NCI-H1417 treated with DMSO at 0.1 percent for 48 hours (cell line): ENCODE data around the gene HTT.

Source experiments
- DNase-seq: peaks from one replicate; lab custom pipeline; 2025; lab: John Stamatoyannopoulos, UW

The HTT gene

DNA sequence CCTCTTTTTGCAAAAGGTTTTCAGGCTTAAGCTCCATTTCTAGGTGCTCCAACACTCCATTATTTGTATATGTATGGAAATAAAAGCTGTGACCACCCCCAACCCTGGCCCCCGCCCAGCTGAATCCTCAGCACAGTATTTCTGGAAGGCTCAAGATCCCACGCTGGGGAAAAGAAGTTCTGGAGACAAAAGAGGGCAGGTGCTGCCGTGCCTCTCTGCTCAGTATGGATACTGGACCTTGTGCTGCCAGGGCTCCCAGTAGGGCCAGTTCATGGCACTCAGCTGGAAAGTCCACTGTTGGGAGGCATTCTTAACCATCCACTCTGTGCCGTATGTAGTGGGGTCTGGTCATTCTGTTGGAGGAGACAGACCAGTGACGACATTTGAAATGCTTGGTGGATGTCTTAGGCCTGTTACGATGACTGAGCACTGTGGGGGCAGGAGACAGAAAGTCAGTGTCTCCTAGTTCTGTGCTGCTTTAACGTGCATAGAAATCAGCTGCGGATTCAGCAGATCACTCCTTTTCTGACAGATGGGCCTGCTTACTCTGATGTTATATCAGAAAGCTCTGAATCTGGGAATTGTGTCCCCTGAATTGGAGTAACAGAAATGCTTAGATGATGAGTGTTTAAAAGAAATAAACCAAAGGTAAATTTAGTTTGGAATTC lies 126.1 kb downstream of the HTT start:
- DNase-seq = no peak

DNA sequence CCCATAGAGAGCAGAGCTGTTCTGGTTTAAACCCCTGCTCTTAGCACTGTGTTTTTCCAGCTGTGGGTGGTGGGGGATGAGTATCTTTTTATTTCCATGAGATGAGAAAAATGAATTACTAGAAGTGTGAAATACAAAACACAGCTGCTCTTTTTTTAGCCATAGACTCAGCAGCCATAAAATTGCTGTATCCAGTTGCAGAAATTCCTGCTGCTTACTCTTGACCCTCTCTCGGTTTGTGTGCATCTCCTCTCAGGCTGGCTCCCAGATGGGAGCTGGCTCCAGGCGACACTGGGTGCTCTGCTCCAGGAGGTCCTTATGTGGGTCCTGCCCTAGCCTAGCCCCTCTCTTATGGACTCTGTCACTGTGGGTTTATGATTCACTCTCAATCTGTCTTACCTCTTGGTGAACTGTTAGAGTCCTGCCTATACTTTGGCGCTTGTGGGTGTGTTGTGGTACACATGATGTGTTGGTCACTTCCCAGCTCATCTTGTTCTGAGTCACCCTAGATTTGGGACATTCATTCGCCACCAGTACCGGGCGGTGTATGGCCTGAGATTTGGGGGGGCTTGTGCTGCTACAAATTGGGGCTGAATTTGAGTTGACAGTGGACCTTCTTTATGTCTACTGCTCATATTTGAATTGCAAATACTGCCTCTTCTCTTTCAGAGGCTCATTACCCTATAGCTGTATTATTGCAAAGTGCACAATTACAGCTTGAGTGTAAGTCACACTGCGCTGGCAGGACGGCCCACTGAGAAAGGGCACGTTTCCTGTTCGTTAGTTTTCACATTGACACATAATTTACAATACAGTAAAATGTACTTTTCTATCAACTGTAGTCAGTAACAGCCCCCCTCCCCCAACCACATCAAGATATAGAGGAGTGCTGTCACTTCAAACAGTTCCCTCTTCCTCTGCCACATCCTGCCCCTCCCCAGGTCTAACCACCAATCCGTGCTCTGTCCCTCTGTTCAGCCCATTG lies 127.5 kb downstream of the HTT start:
- DNase-seq = no peak

DNA sequence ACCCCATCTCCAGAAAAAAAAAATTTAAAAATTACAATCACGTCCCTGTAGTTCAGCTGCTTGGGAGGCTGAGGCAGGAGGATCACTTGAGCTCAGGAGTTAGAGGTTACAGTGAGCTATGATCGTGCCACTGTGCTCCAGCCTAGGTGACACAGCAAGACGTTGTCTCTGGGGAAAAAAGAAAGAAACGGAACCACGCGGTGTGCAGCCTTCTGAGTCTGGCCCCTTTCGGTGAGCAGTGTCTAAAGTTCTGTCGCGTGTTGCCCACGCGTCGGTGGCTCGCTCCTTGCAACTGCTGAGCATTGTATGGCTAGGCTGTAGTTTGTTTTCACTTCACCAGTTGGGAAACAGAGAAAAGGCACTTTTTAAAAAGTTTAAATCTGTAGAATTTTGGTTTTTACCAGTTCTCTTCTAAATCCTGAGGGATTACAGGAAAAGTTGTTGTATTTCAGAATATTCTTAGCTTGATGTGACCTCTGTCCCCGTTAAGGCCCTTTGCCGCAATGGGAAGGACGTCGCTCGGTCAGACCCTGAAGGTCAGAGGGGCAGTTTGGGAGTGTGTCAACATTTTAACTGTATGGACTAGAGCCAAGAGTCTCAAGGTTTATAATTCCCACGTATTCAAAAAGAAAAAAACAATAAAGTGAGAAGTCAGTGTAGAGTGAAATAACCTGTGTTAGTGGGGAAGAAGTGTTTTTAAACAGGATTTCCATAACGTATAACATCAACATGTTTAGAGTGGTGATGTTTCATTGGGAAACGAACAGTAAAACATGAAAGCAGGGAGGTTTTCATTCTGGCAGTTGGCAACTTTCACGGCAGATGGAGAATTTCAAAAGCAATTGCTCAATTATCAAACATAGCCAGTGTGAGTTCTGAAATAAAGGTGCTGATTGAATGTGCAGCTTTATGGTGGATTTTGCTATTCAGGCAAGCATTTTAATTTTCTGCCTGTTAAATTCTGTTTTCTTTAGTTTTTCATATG lies 128.6 kb downstream of the HTT start:
- DNase-seq = no peak

DNA sequence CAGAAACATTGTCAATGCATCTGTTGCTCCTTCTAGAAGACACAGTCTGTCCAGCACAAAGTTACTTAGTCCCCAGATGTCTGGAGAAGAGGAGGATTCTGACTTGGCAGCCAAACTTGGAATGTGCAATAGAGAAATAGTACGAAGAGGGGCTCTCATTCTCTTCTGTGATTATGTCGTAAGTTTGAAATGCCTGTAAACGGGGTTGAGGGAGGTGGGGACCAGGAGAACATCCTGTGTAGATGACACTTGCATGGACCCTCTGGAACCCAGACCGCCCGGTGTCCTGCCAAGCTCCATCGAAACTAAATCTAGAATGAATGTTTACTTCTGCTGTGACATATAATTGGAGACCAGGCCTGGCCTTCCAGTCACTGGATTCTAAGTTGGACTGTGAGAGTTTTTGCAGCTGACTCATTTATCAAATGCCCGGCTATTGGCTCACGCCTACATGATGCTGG lies 129.5 kb downstream of the HTT start:
- DNase-seq = no peak

DNA sequence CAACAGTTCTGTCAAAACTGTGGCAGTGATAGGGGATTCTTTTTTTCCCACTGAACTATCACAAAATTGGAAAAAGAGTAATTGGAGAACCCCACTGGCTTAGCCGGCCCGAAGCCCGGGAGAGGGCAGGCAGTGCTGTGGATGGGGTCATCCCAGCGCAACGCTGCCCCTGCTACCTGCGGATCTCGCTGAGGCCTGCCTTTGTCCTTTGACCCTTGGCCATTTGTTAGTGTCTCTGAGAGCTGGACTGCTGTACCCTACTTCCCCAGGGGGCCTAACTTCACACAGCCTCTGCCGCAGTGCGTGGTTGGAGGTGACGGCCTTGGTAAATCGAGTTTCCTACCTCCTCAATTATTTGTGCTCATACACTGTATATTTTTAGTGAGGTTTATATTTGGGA lies 131.5 kb downstream of the HTT start:
- no peak for DNase-seq

DNA sequence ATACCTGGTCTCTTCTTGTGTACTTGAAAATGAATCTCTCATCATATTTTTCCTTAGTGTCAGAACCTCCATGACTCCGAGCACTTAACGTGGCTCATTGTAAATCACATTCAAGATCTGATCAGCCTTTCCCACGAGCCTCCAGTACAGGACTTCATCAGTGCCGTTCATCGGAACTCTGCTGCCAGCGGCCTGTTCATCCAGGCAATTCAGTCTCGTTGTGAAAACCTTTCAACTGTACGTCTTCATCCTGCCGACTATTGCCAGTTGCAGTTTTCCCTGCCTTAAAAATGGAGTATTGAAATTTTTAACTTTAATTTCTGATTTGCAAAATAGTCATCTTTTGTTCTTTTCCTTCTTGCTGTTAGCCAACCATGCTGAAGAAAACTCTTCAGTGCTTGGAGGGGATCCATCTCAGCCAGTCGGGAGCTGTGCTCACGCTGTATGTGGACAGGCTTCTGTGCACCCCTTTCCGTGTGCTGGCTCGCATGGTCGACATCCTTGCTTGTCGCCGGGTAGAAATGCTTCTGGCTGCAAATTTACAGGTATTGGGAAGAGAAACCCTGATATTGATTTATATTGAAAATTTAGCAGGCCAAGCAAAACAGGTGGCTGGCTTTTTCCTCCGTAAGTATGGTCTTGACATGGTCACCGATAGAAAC lies 132.1 kb downstream of the HTT start:
- no peak for DNase-seq

DNA sequence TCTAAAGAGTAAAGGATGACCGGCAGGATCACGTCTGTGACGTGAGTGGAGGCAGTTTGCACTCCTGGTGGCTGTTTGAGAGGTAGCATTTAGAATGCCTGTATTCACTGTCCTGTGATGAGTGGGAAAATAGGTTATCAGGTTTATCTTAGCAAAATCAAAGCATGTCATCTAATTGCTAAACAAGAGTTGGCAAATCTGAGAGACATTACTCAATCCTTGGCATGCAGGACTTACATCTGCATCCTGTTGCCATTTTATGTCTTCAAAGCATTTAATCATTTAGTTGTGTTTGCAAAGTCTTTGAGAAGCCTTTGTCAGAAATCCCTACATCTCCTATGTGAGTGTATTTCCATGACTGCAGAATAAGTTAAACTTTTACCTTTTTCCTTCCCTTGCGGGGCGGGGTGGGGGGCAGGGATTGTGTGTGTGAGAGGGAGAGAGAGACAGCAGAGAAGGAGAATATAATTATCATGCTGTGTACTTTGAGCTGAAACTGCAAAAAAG lies 133.1 kb downstream of the HTT start:
- no peak for DNase-seq

DNA sequence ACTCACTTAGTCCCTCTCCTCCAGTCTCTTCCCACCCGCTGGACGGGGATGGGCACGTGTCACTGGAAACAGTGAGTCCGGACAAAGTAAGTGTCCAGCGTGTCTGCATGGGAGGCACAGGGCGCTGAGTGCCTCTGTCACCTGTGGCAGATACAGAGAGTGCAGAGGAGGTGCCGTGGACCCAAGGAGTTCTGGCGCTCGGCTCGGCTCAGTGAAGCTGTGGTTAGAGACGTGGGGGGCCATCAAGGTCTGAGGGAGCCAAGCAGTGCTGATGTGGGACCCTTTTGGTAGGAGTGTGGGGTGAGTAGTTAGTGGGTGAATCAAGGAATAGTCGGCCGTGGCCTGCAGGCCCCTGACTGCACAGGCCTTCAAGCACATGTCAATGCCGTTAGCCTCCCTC lies 134.3 kb downstream of the HTT start:
- no peak for DNase-seq

DNA sequence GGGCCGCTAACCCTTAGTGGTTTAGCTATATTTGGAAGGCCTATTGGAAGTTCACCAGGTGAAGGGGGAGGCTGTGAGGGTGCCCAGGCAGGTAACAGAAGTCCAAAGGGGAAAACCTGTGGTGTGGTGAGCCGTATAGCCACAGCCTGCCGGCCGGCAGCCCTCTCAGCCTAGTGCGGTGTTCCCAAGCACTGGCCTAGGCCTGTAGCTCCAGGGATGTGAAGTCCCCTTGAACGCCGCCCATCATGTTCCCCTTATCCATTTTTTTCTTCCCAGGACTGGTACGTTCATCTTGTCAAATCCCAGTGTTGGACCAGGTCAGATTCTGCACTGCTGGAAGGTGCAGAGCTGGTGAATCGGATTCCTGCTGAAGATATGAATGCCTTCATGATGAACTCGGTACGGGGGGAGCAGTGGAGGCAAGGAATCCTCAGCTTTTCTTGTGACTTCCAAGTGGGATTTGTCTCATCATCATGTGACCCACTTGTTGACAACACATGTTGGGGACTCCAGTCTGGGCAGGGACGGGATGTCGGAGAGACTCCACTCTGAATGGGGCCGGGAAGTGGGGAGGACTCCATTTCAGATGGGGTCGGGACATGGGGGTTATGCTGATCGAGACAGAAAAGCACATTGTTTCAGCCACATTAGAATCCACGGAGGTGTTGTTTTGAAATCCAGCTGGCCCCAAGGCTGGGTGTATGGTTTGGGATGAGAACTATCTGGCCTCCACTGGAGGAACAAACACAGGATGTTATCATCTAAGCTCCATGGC lies 135.3 kb downstream of the HTT start:
- DNase-seq = no peak

DNA sequence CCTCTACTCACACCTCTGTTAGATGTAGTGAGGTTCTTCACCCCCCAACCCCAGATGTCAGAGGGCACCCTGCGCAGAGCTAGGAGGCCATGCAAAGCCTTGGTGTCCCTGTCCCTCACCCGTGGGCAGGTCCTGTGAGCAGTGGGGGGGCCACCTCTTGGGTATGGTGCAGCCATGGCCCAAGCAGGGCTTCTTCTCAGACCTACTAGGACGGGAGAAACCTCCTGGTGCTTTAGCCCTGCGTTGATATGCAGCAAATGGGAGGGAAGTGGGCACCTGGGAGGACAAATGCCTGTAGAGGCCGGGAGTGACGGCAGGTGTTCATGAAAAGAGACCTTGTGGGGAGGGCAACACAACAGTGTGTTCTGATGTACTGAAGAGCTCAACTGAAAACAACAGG lies 136.0 kb downstream of the HTT start:
- DNase-seq = no peak

DNA sequence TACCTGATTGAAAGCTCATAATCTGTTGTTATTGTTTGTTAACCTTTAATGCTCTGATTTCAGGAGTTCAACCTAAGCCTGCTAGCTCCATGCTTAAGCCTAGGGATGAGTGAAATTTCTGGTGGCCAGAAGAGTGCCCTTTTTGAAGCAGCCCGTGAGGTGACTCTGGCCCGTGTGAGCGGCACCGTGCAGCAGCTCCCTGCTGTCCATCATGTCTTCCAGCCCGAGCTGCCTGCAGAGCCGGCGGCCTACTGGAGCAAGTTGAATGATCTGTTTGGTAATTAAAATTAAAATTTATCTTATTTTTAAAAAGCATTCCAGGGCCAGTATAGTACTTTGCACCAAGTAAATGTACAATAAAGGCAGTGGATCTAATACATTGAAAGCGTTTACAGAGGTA lies 137.4 kb downstream of the HTT start:
- DNase-seq = no peak

DNA sequence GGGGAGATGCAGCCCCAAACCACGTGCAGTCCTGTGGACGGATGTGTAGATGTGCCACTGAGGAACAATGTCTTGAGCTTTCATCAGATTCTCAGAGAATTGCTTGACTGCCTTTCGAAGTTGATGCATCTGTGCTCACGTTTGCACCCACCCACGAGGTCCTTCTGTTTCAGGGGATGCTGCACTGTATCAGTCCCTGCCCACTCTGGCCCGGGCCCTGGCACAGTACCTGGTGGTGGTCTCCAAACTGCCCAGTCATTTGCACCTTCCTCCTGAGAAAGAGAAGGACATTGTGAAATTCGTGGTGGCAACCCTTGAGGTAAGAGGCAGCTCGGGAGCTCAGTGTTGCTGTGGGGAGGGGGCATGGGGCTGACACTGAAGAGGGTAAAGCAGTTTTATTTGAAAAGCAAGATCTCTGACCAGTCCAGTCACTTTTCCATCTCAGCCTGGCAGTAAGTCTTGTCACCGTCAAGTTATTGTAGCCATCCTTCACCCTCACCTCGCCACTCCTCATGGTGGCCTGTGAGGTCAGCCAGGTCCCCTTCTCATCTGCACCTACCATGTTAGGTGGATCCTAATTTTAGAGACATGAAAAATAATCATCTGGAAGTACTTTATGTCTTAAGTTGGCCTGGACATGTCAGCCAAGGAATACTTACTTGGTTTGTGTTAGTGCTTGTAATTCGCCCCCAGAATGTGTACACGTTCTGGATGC lies 138.1 kb downstream of the HTT start:
- DNase-seq = no peak

DNA sequence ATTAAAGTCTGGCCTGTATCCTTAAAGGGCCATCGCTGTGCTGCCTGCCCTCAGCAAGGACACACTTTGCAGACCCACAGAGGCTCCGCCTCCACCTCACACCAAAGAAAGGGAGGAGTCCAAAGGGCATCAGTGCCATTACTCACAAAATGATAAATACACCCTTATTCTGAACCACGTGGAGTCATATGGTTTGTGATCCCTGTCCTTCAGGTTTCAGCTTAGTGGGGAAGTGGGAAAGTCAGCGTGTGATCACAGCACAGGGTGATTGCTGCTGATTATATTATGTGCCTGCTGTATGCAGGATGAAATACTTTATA lies 138.6 kb downstream of the HTT start:
- DNase-seq = no peak

DNA sequence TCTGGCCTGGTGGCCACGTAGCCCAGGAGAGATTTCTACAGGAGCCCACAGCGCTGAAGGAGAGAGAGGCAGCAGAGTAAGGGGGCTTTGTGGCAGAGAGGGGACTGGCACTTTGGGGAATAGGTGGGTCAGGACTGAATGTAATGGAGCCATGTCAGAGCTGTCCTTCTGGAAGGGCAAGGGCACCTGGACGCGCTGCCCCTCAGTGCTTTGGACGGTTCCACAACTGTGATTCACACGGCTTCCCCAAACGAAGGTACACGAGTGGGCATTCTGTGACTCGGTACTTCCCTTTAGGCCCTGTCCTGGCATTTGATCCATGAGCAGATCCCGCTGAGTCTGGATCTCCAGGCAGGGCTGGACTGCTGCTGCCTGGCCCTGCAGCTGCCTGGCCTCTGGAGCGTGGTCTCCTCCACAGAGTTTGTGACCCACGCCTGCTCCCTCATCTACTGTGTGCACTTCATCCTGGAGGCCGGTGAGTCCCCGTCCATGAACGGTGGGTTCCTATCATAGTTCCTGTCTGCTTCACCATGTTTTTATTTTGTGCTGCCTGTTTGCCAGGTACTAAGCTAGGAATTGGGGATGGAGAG lies 139.3 kb downstream of the HTT start:
- no peak for DNase-seq

DNA sequence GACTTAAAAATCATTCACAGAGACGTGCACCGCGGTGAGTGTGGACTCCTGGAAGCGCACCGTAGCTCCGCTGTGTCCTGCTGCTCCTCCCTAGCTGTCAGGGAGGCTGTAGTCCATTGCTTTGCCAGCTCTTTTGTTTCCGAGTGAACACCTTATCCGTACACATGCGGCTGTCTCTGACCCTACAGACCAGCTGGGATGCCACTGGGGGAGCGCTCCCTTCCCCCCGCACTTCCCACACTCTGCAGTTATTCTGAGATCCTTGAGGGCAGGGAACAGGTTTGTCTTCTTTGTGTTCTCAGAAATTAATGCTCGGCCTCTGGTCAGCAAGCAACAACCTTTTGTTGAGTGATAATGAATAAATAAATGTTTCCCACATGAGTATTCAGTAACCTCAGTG lies 140.8 kb downstream of the HTT start:
- DNase-seq = no peak

DNA sequence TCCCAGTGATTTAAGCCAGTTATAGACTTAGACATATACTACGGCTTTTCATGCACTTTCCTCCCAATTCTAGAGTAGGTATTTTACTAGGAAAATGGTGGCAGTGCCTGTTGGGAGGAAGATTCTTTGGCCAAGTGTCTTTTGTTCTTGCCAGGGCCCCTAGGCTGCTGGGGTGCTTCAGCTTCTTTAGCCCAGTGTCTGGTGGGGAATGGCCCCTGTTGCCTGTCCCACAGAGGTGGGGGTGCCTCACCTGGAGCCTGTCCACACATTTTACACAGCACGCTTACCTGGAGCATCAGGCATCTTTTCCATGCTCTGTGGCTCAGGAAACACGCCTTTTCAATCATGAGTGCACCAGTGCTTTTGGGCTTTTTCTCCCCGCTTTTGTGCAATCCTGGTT lies 141.3 kb downstream of the HTT start:
- no peak for DNase-seq

DNA sequence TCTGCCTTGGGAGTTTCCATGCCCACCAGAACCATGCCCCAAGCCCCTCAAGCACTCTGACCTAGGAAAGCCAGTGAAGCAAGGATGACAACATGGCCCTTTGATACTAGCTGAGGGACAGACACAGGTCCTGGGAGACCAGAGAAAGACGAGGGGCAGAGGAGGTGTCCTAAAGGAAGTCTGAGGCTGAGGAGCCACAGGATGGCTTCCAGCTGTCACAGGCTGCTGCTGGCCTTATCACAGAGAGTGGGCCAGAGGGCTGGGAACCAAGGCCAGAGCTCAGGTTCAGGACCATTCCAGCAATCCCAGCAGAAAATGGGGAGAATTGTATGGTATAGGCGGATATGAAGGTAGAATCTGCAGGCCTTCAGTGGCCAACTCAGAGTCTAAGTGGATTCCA lies 142.8 kb downstream of the HTT start:
- DNase-seq = no peak

DNA sequence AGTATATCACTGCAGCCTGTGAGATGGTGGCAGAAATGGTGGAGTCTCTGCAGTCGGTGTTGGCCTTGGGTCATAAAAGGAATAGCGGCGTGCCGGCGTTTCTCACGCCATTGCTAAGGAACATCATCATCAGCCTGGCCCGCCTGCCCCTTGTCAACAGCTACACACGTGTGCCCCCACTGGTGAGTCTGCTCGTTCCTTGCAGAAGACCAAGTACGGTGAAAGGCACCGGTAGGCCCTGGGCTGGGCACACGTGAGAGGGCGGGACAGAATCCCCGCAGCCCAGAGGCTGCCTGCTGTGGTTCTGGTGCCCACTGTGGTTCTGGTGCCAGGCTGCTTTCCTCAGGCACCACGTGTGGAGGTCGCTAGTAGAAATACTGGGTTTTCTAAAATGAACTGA lies 143.3 kb downstream of the HTT start:
- no peak for DNase-seq

DNA sequence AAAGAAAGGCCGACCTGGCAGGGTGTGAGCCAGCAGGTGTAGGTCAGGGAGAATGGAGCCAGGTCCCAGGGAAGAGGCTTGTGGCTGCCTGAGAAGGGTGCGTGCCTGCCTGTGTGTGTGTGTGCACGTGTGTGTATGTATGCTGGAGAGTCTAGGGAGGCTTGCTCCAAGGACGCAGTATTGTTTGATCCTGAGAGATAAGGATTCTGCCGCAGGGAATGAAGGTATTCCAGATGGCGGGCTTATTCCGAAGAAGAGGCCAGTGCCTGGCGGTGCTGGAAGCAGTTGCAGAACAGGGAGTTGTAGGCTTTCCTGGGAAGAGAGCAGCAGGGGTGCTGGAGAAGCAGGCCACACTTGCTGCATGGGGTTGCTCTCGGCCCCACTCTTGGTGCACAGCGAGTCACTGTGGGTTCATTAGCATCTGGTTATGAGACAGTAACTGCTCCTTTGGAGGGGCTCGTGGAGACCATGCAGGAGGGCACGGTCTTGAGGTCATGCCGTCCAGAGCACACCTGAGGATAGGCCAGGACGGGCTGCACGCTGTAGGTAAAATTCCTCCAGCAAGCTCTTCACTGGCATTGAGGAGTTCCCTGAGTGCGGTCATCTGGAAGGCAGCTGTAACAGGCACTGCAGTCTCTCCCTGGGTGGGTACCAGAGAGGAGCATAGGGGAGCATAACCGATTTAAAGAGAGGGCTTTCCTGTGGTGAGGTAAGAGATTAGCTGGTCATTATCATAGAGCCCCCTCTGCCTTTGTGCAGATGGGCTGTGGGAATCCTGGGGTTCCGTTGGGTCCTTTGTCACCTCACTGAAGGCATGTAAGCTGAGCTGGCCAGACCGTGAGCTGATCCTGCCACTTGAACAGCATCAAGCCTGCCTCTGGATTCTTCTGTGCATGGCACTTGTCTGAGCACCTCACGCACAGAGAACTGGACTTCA lies 144.6 kb downstream of the HTT start:
- DNase-seq = no peak
